HG03378 (cell line): Measurements from ENCODE around the gene NFATC2.
"Not testable (repeated sequence)": the region's sequence is repeated elsewhere in the genome, so short reads cannot be mapped to it uniquely, and the experiment has no call there.

Source experiments
- ATAC-seq: cut with Tn5 transposase; IDR thresholded peaks from one replicate; pipeline ENCODE4 v1.9.1; 2021; ENCODE audit warnings: mild to moderate bottlenecking, moderate library complexity; ENCODE audit not compliant: unreplicated experiment

Gene NFATC2

DNA sequence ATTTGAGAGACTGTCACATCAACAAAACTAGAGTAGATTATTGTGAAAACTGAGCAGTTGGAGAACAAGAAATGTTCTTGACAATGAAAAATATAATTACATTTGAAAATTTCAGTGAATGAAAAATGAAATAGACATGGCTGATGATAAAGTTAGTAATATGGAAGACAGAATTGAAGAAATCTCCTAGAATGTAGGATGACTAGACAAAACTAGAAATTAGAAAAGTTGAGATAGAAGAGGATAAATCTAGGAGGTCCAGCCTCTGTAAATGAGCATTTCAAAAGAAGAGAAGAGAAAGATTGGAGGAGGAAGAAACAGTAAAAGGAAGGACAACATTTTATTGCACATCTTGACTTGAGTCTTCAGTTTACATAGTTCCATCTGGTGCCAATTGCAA, 178.7 kb downstream of the NFATC2 start:
- no peak for ATAC-seq

- ATAC-seq, result no peak
These were observed 179.1 kb downstream of the NFATC2 start for GRCh38 chr20:51363378-51363777.

DNA sequence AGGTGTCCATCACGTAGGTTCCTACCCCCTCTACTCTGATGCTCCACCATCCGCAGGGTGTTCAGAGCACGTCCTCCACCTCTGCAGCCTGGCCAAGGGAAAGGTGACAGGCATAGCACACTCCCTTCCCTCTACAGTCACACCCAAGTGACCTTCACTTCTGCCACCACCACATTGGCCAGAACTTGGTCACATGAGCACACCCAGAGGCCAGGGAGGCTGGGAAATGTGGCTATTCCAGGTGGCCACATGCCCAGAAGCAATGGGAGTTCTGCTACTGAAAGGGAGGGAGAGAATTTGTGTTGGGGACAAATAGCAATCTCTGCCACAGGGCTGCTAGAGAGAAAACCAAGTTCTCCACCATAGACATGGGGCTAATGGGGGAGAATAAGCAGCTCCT, 180.3 kb downstream of the NFATC2 start:
- no peak for ATAC-seq

- no peak for ATAC-seq
These were observed 181.3 kb downstream of the NFATC2 start for GRCh38 chr20:51361258-51361657.

- no peak for ATAC-seq
These were observed 181.9 kb downstream of the NFATC2 start for GRCh38 chr20:51360451-51361201.

GRCh38 chr20:51359947-51360346, 182.6 kb downstream of the NFATC2 start:
- no peak for ATAC-seq

- ATAC-seq, result no peak
These were observed 183.1 kb downstream of the NFATC2 start for GRCh38 chr20:51359401-51359800.

- ATAC-seq, result no peak
These were observed 184.3 kb downstream of the NFATC2 start for GRCh38 chr20:51358032-51358724.

DNA sequence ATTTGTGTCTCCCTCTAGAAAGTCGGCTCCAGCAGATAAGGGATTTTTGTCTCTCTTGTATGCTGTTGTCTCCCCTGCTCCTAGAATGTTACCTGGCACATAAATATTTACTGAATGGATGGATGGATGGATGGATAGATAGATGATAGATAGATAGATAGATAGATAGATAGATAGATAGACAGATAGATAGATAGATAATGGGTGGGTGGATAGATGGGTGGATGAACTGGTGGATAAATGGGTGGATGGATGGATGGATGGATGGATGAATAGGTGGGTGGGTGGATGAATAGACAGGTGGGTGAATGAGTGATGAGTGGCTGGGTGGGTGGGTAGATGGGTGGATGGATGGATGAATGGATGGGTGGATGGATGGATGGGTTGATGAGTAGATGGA, 185.0 kb downstream of the NFATC2 start:
- no peak for ATAC-seq

GRCh38 chr20:51356871-51357270, 185.6 kb downstream of the NFATC2 start:
- no peak for ATAC-seq

- ATAC-seq, result no peak
These were observed 187.7 kb downstream of the NFATC2 start for GRCh38 chr20:51354769-51355319.

DNA sequence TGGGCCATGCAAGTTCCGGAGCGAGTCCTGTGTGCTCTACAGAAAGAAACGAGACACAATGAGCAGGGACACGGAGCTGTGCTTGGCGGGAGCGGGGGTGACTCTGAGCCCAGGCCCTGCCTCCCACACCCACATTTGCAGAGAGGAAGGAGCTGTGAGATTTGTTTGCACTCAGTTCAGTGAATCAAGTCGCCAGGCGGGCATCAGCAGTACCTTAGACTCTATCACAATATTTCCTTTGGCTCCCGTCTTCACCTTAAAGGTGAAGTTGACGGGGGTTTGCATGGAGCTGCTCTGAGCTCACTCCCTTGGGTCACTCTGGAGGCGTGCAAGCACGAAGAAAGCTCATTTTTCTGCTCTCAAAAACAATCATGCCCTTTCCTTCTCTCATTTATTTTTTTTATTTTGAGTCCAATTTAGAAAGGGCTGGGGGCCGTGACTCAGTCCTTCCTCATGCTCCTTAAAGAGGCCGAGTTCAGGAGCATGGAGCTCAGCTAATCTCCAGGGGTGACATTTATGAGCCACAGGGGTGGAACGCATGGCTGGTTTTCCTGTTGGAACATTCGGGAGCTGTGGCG, 188.2 kb downstream of the NFATC2 start:
- no peak for ATAC-seq

DNA sequence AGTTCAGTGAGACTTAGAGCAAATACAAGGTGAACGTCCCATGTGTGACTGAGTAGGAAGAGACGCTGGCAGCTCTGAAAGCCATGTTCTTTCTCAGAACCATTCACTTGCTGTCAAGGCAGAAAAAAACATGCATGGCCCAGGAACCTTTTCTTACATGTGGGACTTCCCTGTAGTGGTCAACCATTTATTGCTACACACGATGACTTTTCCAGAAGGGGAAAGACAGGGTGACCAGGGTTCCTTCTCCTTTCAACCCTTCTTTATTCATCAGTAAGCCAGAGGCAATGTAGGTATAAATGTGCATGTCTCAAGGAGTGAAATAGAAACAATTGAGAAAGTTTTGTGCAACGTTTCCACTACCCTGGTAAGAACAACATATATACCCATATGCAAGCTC, 189.0 kb downstream of the NFATC2 start:
- ATAC-seq, result no peak

- no peak for ATAC-seq
These were observed 189.7 kb downstream of the NFATC2 start for GRCh38 chr20:51352791-51353190.

GRCh38 chr20:51350941-51351631, 191.4 kb downstream of the NFATC2 start:
- no peak for ATAC-seq

GRCh38 chr20:51348876-51349275, 193.6 kb downstream of the NFATC2 start:
- ATAC-seq, result no peak

GRCh38 chr20:51347831-51348230, 194.7 kb downstream of the NFATC2 start:
- no peak for ATAC-seq

- ATAC-seq, result no peak
These were observed 195.6 kb downstream of the NFATC2 start for GRCh38 chr20:51346686-51347485.

- ATAC-seq, result no peak
These were observed 196.9 kb downstream of the NFATC2 start for GRCh38 chr20:51345601-51346101.

DNA sequence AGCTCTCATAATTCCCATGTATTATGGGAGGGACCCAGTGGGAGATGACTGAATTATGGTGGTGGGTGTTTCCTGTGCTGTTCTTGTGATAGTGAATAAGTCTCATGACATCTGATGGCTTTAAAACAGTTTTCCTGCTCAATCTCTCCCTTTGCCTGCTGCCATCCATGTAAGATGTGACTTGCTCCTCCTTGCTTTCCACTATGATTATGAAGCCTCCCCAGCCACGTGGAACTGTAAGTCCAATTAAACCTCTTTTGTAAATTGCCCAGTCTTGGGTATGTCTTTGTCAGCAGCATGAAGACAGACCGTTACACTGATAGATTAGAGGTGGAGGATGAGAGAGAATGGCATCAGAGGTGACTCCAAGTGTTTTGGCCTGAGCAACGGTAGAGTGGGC, 198.7 kb downstream of the NFATC2 start:
- ATAC-seq, result not testable (repeated sequence)
